ENCODE results near the gene PTPRM.

The PTPRM gene

DNA sequence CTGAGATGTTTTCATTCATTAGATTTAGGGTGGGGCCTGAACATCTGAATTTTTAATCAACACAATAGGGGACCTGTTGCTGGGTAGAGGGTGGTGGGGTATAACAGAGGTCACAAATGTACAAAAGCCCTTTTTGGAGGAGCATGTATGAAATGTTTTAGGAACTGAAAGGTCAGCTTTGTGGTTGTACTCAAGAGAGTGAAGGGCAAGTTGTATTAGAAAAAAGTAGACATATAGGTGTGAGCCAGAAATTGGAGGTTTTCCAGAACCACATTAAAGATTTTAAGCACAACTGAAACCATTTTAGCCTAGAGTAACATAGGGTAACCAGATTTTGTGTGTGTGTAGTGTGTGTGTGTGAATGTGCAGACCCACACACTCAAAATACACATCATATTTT lies 62.3 kb downstream of the PTPRM start:
- Histone ChIP-seq H3K4me1 (ENCODE audit: control insufficient read depth in 1 of 2, insufficient read depth in 1 of 2, low read depth in 1 of 2, low read length in 1 of 2) (peaks cover 8 to 12% of the 10 kb centered on the region in 2 experiments), H3K27me3 (no peaks in the 10 kb centered on the region), H3K9me3 (no peaks in the 10 kb centered on the region), H3K27ac (no peak overlapping the region), H3K36me3 (no peaks in the 10 kb centered on the region), H3K4me3 (ENCODE audit: low read depth in 1 of 2, low read length in 1 of 2) (no peak overlapping the region)
- no peak for TF ChIP-seq CTCF (IDR thresholded peaks at IDR 0.05)

- no peaks in the 10 kb centered on the region for H3K27me3 ChIP-seq
- H3K9me3 ChIP-seq: no peaks in the 10 kb centered on the region
- H3K4me1 ChIP-seq (ENCODE audit: control insufficient read depth in 1 of 2, insufficient read depth in 1 of 2, low read depth in 1 of 2, low read length in 1 of 2): peaks cover 8 to 12% of the 10 kb centered on the region in 2 experiments
- no peak for TF ChIP-seq CTCF (IDR thresholded peaks at IDR 0.05)
- H3K4me3 ChIP-seq (ENCODE audit: low read depth in 1 of 2, low read length in 1 of 2): no peak overlapping the region
- H3K36me3 ChIP-seq: no peaks in the 10 kb centered on the region
- no peak overlapping the region for H3K27ac ChIP-seq
Measured at GRCh38 chr18:7630731-7631442, 63.8 kb downstream of the PTPRM start.

DNA sequence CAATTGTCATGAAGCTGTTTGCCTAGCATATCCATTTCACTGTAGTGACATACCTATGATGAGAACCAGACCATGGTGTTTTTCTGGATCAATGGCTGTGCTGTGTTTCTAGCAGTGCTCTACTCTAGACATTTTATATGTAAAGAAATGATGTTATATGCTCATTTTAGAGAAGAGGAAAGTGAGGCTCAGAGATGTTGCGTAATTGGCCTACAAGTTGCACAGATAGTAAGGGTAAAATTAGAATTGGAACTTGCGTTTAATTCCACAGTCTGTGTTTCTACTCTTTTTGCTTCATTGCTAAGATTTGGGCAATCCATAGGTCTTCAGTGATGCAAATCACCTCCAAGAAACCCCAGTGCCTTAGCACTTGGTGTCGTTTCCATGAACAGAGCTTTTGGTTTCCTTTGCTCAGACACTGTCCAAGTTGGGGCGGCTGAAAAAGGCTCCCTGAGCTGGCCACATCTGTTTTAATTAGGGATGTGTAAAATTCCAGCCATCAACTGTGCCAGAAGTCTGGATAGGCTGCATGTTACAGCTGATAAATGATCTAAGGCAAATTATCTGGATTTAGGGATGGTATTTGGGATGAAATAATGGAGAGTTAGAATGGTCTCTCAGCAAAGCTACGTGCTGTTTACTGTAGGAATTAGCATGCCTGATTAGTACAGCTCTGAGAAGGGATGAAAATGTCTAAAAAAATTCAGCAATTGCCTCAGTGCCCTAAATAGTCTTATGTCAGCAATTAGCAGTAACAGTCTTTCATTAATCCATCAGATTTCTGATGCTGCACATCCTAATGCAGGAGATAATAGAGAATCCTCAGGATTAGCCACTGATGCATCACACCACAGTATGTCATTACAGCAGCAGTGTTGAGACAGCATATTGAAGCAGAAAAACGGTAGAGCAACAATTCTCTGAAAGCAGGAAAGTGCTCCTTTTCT lies 65.3 kb downstream of the PTPRM start:
- H3K27me3 ChIP-seq: no peaks in the 10 kb centered on the region
- H3K9me3 ChIP-seq: no peaks in the 10 kb centered on the region
- no peak overlapping the region for H3K27ac ChIP-seq
- no peak for TF ChIP-seq CTCF (IDR thresholded peaks at IDR 0.05)
- H3K4me3 ChIP-seq (ENCODE audit: low read depth in 1 of 2, low read length in 1 of 2): no peak overlapping the region
- no peaks in the 10 kb centered on the region for H3K36me3 ChIP-seq
- peaks cover 8 to 12% of the 10 kb centered on the region in 2 experiments for H3K4me1 ChIP-seq (ENCODE audit: control insufficient read depth in 1 of 2, insufficient read depth in 1 of 2, low read depth in 1 of 2, low read length in 1 of 2)

GRCh38 chr18:7633171-7633570 lies 66.1 kb downstream of the PTPRM start:
- Histone ChIP-seq H3K27me3 (no peaks in the 10 kb centered on the region), H3K36me3 (no peaks in the 10 kb centered on the region), H3K4me3 (ENCODE audit: low read depth in 1 of 2, low read length in 1 of 2) (no peak overlapping the region), H3K9me3 (no peaks in the 10 kb centered on the region), H3K4me1 (ENCODE audit: control insufficient read depth in 1 of 2, insufficient read depth in 1 of 2, low read depth in 1 of 2, low read length in 1 of 2) (peaks cover 8 to 12% of the 10 kb centered on the region in 2 experiments), H3K27ac (no peak overlapping the region)
- TF ChIP-seq CTCF (IDR thresholded peaks at IDR 0.05): no peak

DNA sequence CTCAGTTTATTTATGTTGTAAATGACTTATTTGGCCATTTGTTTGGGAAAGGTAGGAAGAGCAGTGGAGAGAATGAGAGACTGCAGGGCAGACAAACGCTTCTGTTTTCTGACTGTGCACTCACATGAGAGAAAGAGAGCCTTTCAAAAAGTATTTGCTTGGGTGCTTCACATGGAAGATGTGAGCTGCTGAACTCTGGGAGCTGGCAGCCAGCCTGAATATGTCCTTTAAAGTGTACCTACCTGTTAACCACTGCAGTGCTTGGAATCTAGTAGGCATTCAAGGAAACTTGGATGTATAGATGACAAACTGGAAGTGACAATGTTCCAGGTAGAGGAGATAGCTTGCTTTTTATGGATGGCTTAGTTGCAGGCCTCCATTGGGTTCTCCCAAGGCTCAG lies 68.8 kb downstream of the PTPRM start:
- Histone ChIP-seq H3K4me1 (ENCODE audit: control insufficient read depth in 1 of 2, insufficient read depth in 1 of 2, low read depth in 1 of 2, low read length in 1 of 2) (peaks cover 8 to 12% of the 10 kb centered on the region in 2 experiments), H3K27ac (no peak overlapping the region), H3K36me3 (no peaks in the 10 kb centered on the region), H3K9me3 (no peaks in the 10 kb centered on the region), H3K27me3 (no peaks in the 10 kb centered on the region), H3K4me3 (ENCODE audit: low read depth in 1 of 2, low read length in 1 of 2) (no peak overlapping the region)
- no peak for TF ChIP-seq CTCF (IDR thresholded peaks at IDR 0.05)

All from neutrophil (primary cell).